Measurements from ENCODE around the gene HSF2.

DNA sequence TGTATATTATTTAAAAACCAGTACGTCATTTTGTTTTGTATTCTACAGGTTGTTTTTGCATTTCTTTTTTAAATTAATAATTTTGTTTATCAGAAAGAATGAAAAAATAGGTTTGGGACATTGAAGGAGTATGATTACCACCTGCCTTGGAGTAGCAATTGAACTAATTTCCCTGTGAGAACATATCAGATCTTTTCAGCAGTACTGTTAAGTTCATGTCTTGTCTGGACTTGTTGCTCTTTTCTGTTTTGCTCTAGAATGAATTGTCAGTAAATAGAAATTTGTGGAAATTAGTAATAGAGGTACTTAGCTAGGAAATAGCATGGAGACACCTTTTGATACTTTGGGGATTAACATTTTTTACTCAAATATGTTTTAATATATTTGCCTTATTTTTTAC is 24.3 kb downstream of the HSF2 start:
- TF ChIP-seq, protein P1, sequence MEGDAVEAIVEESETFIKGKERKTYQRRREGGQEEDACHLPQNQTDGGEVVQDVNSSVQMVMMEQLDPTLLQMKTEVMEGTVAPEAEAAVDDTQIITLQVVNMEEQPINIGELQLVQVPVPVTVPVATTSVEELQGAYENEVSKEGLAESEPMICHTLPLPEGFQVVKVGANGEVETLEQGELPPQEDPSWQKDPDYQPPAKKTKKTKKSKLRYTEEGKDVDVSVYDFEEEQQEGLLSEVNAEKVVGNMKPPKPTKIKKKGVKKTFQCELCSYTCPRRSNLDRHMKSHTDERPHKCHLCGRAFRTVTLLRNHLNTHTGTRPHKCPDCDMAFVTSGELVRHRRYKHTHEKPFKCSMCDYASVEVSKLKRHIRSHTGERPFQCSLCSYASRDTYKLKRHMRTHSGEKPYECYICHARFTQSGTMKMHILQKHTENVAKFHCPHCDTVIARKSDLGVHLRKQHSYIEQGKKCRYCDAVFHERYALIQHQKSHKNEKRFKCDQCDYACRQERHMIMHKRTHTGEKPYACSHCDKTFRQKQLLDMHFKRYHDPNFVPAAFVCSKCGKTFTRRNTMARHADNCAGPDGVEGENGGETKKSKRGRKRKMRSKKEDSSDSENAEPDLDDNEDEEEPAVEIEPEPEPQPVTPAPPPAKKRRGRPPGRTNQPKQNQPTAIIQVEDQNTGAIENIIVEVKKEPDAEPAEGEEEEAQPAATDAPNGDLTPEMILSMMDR (IDR thresholded peaks at IDR 0.05) = no peak
- no peak for TF ChIP-seq POLR2AphosphoS5 (IDR thresholded peaks at IDR 0.05; ENCODE audit: insufficient read depth in 1 of 2, low read depth in 1 of 2)
- TF ChIP-seq POLR2A (IDR thresholded peaks at IDR 0.05) = no peak

All from vagina (tissue), 2 donors.